Measurements from ENCODE around the gene LCP1. TPM values are rescaled to one million over a fixed set of nuclear protein-coding genes. Genes with fewer than 3 reads are reported as not detected.

Gene LCP1
- polyA plus RNA-seq, 1 donor (not counting 4 experiments of a cell fraction or from before 2014, with no cell fraction given): 2.5 TPM

DNA sequence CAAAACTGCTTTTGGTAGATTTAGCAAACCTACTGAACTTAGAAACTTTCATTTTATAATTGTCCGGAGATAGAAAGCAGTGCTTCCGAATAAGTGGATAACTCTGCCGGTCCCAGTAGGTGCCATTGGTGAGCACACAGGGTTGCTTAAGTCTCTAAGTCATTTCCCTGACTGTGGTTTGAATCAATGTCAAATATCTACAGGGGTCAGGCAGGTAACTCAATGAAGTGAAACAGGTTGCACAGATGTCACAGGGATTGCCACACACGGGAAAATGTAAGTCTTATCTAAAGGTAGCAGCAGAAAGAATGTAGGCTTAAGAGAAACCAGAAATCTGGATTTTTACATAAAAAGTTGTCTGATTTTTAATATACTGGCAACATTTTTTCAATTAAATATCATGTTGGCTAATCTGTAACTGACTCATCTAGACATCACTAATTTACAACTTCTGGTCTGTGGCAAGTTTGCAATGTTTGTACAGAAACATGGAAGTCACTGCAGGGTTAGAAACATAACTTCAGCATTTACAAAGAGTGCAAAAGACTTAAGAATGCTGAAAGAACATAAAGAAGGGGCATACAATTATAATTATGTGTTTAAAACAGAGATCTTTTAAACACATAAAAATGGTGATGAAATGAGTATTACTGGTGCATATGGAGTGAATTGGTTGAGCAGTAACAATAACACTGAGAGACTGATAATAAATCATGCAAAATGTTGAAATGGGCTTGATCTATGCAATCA is 15.5 kb upstream of the LCP1 start:
- DNase-seq (ENCODE audit: low read depth, low spot score) (no peak), FAIRE-seq (no peak)
- Histone ChIP-seq H3K4me3 (ENCODE audit: control insufficient read depth in 2 of 3, extremely low read depth in 1 of 3, insufficient read depth in 2 of 3, low read depth in 1 of 3, low read length in 3 of 3) (no peak overlapping the region), H3K36me3 (ENCODE audit: control insufficient read depth in 2 of 2, extremely low read depth in 1 of 2, insufficient read depth in 2 of 2, low read length in 2 of 2) (no peaks in the 10 kb centered on the region), H3K9ac (ENCODE audit: control insufficient read depth, extremely low read depth, insufficient read depth, low read length) (no peak overlapping the region), H3K9me3 (ENCODE audit: control insufficient read depth, low read depth, low read length) (no peaks in the 10 kb centered on the region), H3K9me1 (ENCODE audit: control insufficient read depth, extremely low read depth, insufficient read depth, low read length) (no peaks in the 10 kb centered on the region), H3K4me2 (ENCODE audit: control insufficient read depth, extremely low read depth, insufficient read depth, low read depth, low read length) (no peak overlapping the region), H2AFZ (ENCODE audit: control insufficient read depth, low read length) (no peak overlapping the region), H3K27ac (ENCODE audit: control insufficient read depth, insufficient read depth, low read length) (no peak overlapping the region), H3K4me1 (ENCODE audit: control insufficient read depth, extremely low read depth, insufficient read depth, low read length) (no peaks in the 10 kb centered on the region), H3K79me2 (ENCODE audit: control insufficient read depth, insufficient read depth, low read length) (no peaks in the 10 kb centered on the region), H4K20me1 (ENCODE audit: control insufficient read depth, extremely low read depth, insufficient read depth, low read length) (no peaks in the 10 kb centered on the region), H3K27me3 (ENCODE audit: control insufficient read depth, extremely low read depth, insufficient read depth, low read length) (no peaks in the 10 kb centered on the region)
- no peak for TF ChIP-seq EZH2 (IDR thresholded peaks at IDR 0.05; ENCODE audit: low read length)
- TF ChIP-seq, protein P1, sequence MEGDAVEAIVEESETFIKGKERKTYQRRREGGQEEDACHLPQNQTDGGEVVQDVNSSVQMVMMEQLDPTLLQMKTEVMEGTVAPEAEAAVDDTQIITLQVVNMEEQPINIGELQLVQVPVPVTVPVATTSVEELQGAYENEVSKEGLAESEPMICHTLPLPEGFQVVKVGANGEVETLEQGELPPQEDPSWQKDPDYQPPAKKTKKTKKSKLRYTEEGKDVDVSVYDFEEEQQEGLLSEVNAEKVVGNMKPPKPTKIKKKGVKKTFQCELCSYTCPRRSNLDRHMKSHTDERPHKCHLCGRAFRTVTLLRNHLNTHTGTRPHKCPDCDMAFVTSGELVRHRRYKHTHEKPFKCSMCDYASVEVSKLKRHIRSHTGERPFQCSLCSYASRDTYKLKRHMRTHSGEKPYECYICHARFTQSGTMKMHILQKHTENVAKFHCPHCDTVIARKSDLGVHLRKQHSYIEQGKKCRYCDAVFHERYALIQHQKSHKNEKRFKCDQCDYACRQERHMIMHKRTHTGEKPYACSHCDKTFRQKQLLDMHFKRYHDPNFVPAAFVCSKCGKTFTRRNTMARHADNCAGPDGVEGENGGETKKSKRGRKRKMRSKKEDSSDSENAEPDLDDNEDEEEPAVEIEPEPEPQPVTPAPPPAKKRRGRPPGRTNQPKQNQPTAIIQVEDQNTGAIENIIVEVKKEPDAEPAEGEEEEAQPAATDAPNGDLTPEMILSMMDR (optimal IDR thresholded peaks at IDR 0.05 in 1 of 3, IDR thresholded peaks at IDR 0.05 in 1 of 3, conservative IDR thresholded peaks at IDR 0.05 in 1 of 3; ENCODE audit: extremely low read depth in 1 of 3, insufficient read depth in 2 of 3, low read length in 3 of 3): no peak
- dilution Hi-C loops (cut with MboI; ENCODE audit: extremely low pct_ligation_motif_present, low sequenced_read_pairs): no loop called here

DNA sequence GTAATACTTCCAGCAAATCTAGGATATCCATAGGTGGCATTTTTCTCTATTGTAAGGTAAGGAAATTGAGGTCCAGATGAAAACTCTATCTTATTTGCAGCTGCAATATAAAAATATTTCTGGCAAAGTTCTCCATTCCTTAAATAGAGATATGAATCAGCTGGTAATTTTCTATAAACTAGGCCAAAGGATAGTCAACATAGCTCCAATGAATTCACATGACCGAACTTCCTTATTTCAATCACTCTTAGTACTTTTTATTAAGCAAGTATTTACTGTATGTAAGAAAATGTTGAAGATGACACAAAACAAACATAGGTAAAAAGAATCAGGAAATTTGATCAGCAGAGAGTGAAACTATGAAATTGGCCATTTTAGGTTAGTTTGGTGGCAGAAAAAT is 13.0 kb upstream of the LCP1 start:
- H3K9me1 ChIP-seq (ENCODE audit: control insufficient read depth, extremely low read depth, insufficient read depth, low read length): no peaks in the 10 kb centered on the region
- H3K27ac ChIP-seq (ENCODE audit: control insufficient read depth, insufficient read depth, low read length): no peak overlapping the region
- H3K4me1 ChIP-seq (ENCODE audit: control insufficient read depth, extremely low read depth, insufficient read depth, low read length): no peaks in the 10 kb centered on the region
- no peak for FAIRE-seq
- DNase-seq (ENCODE audit: low read depth, low spot score): no peak
- dilution Hi-C loops (cut with MboI; ENCODE audit: extremely low pct_ligation_motif_present, low sequenced_read_pairs): no loop called here
- no peaks in the 10 kb centered on the region for H3K79me2 ChIP-seq (ENCODE audit: control insufficient read depth, insufficient read depth, low read length)
- TF ChIP-seq, protein P1 (optimal IDR thresholded peaks at IDR 0.05 in 1 of 3, IDR thresholded peaks at IDR 0.05 in 1 of 3, conservative IDR thresholded peaks at IDR 0.05 in 1 of 3; ENCODE audit: extremely low read depth in 1 of 3, insufficient read depth in 2 of 3, low read length in 3 of 3): no peak
- no peak for TF ChIP-seq EZH2 (IDR thresholded peaks at IDR 0.05; ENCODE audit: low read length)
- H4K20me1 ChIP-seq (ENCODE audit: control insufficient read depth, extremely low read depth, insufficient read depth, low read length): no peaks in the 10 kb centered on the region
- no peaks in the 10 kb centered on the region for H3K27me3 ChIP-seq (ENCODE audit: control insufficient read depth, extremely low read depth, insufficient read depth, low read length)
- H2AFZ ChIP-seq (ENCODE audit: control insufficient read depth, low read length): no peak overlapping the region
- H3K9ac ChIP-seq (ENCODE audit: control insufficient read depth, extremely low read depth, insufficient read depth, low read length): no peak overlapping the region
- H3K4me2 ChIP-seq (ENCODE audit: control insufficient read depth, extremely low read depth, insufficient read depth, low read depth, low read length): no peak overlapping the region
- H3K36me3 ChIP-seq (ENCODE audit: control insufficient read depth in 2 of 2, extremely low read depth in 1 of 2, insufficient read depth in 2 of 2, low read length in 2 of 2): no peaks in the 10 kb centered on the region
- no peak overlapping the region for H3K4me3 ChIP-seq (ENCODE audit: control insufficient read depth in 2 of 3, extremely low read depth in 1 of 3, insufficient read depth in 2 of 3, low read depth in 1 of 3, low read length in 3 of 3)
- no peaks in the 10 kb centered on the region for H3K9me3 ChIP-seq (ENCODE audit: control insufficient read depth, low read depth, low read length)
